GM23248 (cell line): ENCODE measurements around the gene SLC7A1. TPM values are rescaled to one million over a fixed set of nuclear protein-coding genes. Genes with fewer than 3 reads are reported as not detected.

Source experiments
- DNase-seq: peaks from one replicate; pipeline ENCODE4 v3.0.0-alpha.2; 2015
- H2AFZ ChIP-seq: fragments of 200-600 bp; sonication (generic); 2 replicates; pipeline ENCODE4 v1.6.1; 2016; ENCODE audit warnings: antibody characterized with exemption
- H3F3A ChIP-seq: fragments of 200-600 bp; sonication (generic); 2 replicates; pipeline ENCODE4 v1.6.1; 2016; ENCODE audit warnings: mild to moderate bottlenecking, antibody characterized with exemption, mixed run types; ENCODE audit not compliant: insufficient read depth
- H3K27ac ChIP-seq: fragments of 200-600 bp; sonication (generic); 2 replicates; pipeline ENCODE4 v1.5.1; 2016; ENCODE audit warnings: mild to moderate bottlenecking
- H3K27me3 ChIP-seq: fragments of 200-600 bp; sonication (generic); replicated peaks from 2 replicates; pipeline ENCODE4 v1.6.1; 2016; ENCODE audit warnings: mild to moderate bottlenecking; ENCODE audit not compliant: insufficient read depth
- H3K36me3 ChIP-seq: fragments of 200-600 bp; sonication (generic); 2 replicates; pipeline ENCODE4 v1.6.1; 2016; ENCODE audit warnings: low read depth, mild to moderate bottlenecking
- H3K4me1 ChIP-seq: fragments of 200-600 bp; sonication (generic); 2 replicates; pipeline ENCODE4 v1.6.1; 2016; ENCODE audit warnings: mild to moderate bottlenecking; ENCODE audit not compliant: insufficient read depth
- H3K4me2 ChIP-seq: fragments of 200-600 bp; sonication (generic); one replicate; pipeline ENCODE4 v1.6.1; 2016; ENCODE audit warnings: mild to moderate bottlenecking; ENCODE audit not compliant: unreplicated experiment
- H3K4me3 ChIP-seq: fragments of 200-600 bp; sonication (generic); 2 replicates; pipeline ENCODE4 v1.5.1; 2016; ENCODE audit warnings: mild to moderate bottlenecking
- H3K79me2 ChIP-seq: fragments of 200-600 bp; sonication (generic); 2 replicates; pipeline ENCODE4 v1.6.1; 2016; ENCODE audit warnings: mild to moderate bottlenecking; ENCODE audit not compliant: insufficient read depth
- H3K9ac ChIP-seq: fragments of 200-600 bp; sonication (generic); 2 replicates; pipeline ENCODE4 v1.6.1; 2016; ENCODE audit warnings: mild to moderate bottlenecking
- H3K9me2 ChIP-seq: fragments of 200-600 bp; sonication (generic); 2 replicates; pipeline ENCODE4 v1.6.1; 2016; ENCODE audit warnings: mixed run types, mild to moderate bottlenecking, moderate library complexity; ENCODE audit not compliant: insufficient read depth
- H3K9me3 ChIP-seq: fragments of 200-600 bp; sonication (generic); one replicate; pipeline ENCODE4 v1.6.1; 2017; ENCODE audit warnings: low read depth
- H4K20me1 ChIP-seq: fragments of 200-600 bp; sonication (generic); 2 replicates; pipeline ENCODE4 v1.6.0; 2016; ENCODE audit not compliant: insufficient read depth
- EZH2 ChIP-seq: fragments of 200-600 bp; sonication (generic); IDR thresholded peaks from 2 replicates; pipeline ENCODE4 v1.6.1; 2018; ENCODE audit warnings: antibody characterized with exemption, mild to moderate bottlenecking; ENCODE audit not compliant: insufficient read depth, poor library complexity, severe bottlenecking
- EZH2phosphoT487 ChIP-seq: fragments of 200-600 bp; sonication (generic); IDR thresholded peaks from 2 replicates; pipeline ENCODE4 v1.6.1; 2018; ENCODE audit warnings: antibody characterized with exemption, moderate library complexity, mild to moderate bottlenecking, low read depth; ENCODE audit not compliant: insufficient read depth
- WGBS, 2 experiments: methylation state at CpG; one replicate each; pipeline ENCODE4 v1.1.6; 2015 to 2017; ENCODE audit warnings: low lambda C conversion rate in 2 of 2, low coverage in 1 of 2; ENCODE audit errors: missing lambda C conversion rate in 2 of 2; 5-methylcytosine and 5-hydroxymethylcytosine counted together
- in situ Hi-C: fragments of 300-500 bp; cut with MboI; formaldehyde crosslinking; loops from 2 replicates; pipeline ENCODE4 v1.15.0; 2020
- polyA plus RNA-seq: library from polyadenylated mRNA; unstranded; fragments of >200 nt; fragmentation: Nextera tagmentation; extraction: Ambion mirVana; gene quantifications from 2 replicates; pipeline ENCODE4 v1.2.1, GENCODE V29; 2016
- total RNA-seq: library from RNA; depleted of rRNA; stranded (reverse); fragments of >200 nt; shearing (Covaris generic); gene quantifications from 2 replicates; pipeline ENCODE4 v1.2.3, GENCODE V29; 2014

The SLC7A1 gene
- total and polyA plus RNA-seq, 2 experiments from 2014 or later, result 34.7 to 38.6 TPM

GRCh38 chr13:29505511-29505910, 90.0 kb downstream of the SLC7A1 start:
- no peaks in the 10 kb centered on the region for H3K27me3 ChIP-seq
- H3K36me3 ChIP-seq, result peaks cover 10% of the 10 kb centered on the region; the same call in 1 of the 2 replicates
- in situ Hi-C loops, result no loop called here
- H2AFZ ChIP-seq, result no peak overlapping the region
- H3F3A ChIP-seq, result peaks cover 25% of the 10 kb centered on the region
- no peak for TF ChIP-seq EZH2phosphoT487
- no peak for TF ChIP-seq EZH2
- peaks cover 23% of the 10 kb centered on the region for H3K79me2 ChIP-seq
- no peaks in the 10 kb centered on the region for H3K9me3 ChIP-seq
- H3K27ac ChIP-seq, result no peak overlapping the region
- peaks cover 26% of the 10 kb centered on the region for H3K4me1 ChIP-seq
- DNase-seq, result no peak
- 68 to 83% methylated on average over 17 of the region's 17 CpGs for WGBS, 2 experiments
- no peak overlapping the region for H3K9ac ChIP-seq
- H3K4me2 ChIP-seq, result no peak overlapping the region
- no peaks in the 10 kb centered on the region for H4K20me1 ChIP-seq
- H3K4me3 ChIP-seq, result no peak overlapping the region
- H3K9me2 ChIP-seq, result no peaks in the 10 kb centered on the region

- no peak overlapping the region for H3K9ac ChIP-seq
- no peak overlapping the region for H3K27ac ChIP-seq
- peaks cover 16% of the 10 kb centered on the region for H3K79me2 ChIP-seq
- WGBS, 2 experiments, result 94% methylated on average over 15 of the region's 15 CpGs
- peaks cover 17% of the 10 kb centered on the region for H3F3A ChIP-seq
- peaks cover 18% of the 10 kb centered on the region for H3K4me1 ChIP-seq
- H3K4me3 ChIP-seq, result no peak overlapping the region
- no peak for DNase-seq
- 0 out of 2 replicates have a peak, but pooled peaks cover 7% of the 10 kb centered on the region for H3K36me3 ChIP-seq
- in situ Hi-C loops, result no loop called here
- H3K9me2 ChIP-seq, result no peaks in the 10 kb centered on the region
- H3K27me3 ChIP-seq, result no peaks in the 10 kb centered on the region
- no peak overlapping the region for H3K4me2 ChIP-seq
- H3K9me3 ChIP-seq, result no peaks in the 10 kb centered on the region
- TF ChIP-seq EZH2phosphoT487, result no peak
- TF ChIP-seq EZH2, result no peak
- no peaks in the 10 kb centered on the region for H4K20me1 ChIP-seq
- H2AFZ ChIP-seq, result no peak overlapping the region
Measured at GRCh38 chr13:29504691-29505090, 90.8 kb downstream of the SLC7A1 start.

- H3K9me2 ChIP-seq, result no peaks in the 10 kb centered on the region
- H3K4me3 ChIP-seq, result no peak overlapping the region
- H3K27me3 ChIP-seq, result no peaks in the 10 kb centered on the region
- H3K27ac ChIP-seq, result no peak overlapping the region
- TF ChIP-seq EZH2phosphoT487, result no peak
- TF ChIP-seq EZH2, result no peak
- peaks cover 5% of the 10 kb centered on the region; the same call in 1 of the 2 replicates for H3K4me1 ChIP-seq
- H4K20me1 ChIP-seq, result no peaks in the 10 kb centered on the region
- no peaks in the 10 kb centered on the region for H3K9me3 ChIP-seq
- no peak overlapping the region for H2AFZ ChIP-seq
- H3K4me2 ChIP-seq, result no peak overlapping the region
- peaks cover 4% of the 10 kb centered on the region; the same call in 1 of the 2 replicates for H3F3A ChIP-seq
- H3K9ac ChIP-seq, result no peak overlapping the region
- no peak for DNase-seq
- no peaks in the 10 kb centered on the region for H3K36me3 ChIP-seq
- H3K79me2 ChIP-seq, result 0 out of 2 replicates have a peak, but pooled peaks cover 6% of the 10 kb centered on the region
- WGBS, 2 experiments, result 54 to 57% methylated on average over 30 to 32 of the region's 32 CpGs
- in situ Hi-C loops, result no loop called here
Measured at GRCh38 chr13:29503041-29503837, 92.2 kb downstream of the SLC7A1 start.

DNA sequence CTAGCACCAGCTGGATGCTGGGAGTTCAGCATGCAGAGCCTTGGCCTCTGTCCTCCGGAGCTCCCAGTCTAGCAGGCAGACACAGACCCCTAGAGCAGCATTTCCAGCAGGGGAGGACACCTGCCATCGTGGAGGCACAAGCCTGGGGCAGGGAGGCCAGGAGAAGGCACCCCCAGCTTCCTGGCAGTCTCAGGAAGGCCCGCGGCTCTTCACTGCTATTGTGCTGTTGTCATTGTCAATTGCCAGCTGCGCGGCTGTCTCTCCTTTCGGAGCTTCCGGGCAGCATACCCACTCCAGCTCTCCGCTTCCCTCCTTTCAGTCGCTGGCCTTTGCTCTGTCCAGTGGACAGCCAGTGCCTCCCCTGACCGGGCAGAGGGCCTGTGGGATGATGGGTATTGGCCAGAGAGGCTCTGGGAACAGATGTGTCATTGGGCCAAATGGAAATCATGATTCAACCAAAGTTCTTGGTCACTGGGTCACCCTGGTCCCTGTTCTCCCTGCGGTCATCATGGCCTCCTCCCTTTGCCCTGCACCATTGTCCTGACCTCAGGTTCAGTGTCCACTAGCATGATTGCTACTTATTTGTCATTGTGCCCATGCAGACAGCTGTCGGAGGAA, 93.0 kb downstream of the SLC7A1 start:
- no peaks in the 10 kb centered on the region for H3K27me3 ChIP-seq
- H3K36me3 ChIP-seq, result no peaks in the 10 kb centered on the region
- 0 out of 2 replicates have a peak, but pooled peaks cover 3% of the 10 kb centered on the region for H3K79me2 ChIP-seq
- H3K27ac ChIP-seq, result no peak overlapping the region
- H3K4me1 ChIP-seq, result no peaks in the 10 kb centered on the region
- no peaks in the 10 kb centered on the region for H3K9me2 ChIP-seq
- no peak overlapping the region for H2AFZ ChIP-seq
- no peaks in the 10 kb centered on the region for H3K9me3 ChIP-seq
- H3K4me3 ChIP-seq, result no peak overlapping the region
- H4K20me1 ChIP-seq, result no peaks in the 10 kb centered on the region
- no peak for TF ChIP-seq EZH2phosphoT487
- TF ChIP-seq EZH2, result no peak
- DNase-seq, result no peak
- 90 to 91% methylated on average over 13 of the region's 13 CpGs for WGBS, 2 experiments
- in situ Hi-C loops, result no loop called here
- H3F3A ChIP-seq, result peaks cover 4% of the 10 kb centered on the region; the same call in 1 of the 2 replicates
- no peak overlapping the region for H3K4me2 ChIP-seq
- H3K9ac ChIP-seq, result no peak overlapping the region
